HCT116 (cell line): ENCODE measurements around the gene MCCD1.

Experiments used
- CEBPB ChIP-seq: IDR thresholded peaks from 2 replicates; pipeline ENCODE4 v1.6.1; 2012; ENCODE audit warnings: low read depth
- EZH2 ChIP-seq: fragments of 200-600 bp; sonication (generic); IDR thresholded peaks from 2 replicates; pipeline ENCODE4 v1.6.1; 2017; ENCODE audit warnings: antibody characterized with exemption, mixed run types
- EZH2phosphoT487 ChIP-seq: fragments of 200-600 bp; IDR thresholded peaks from 2 replicates; pipeline ENCODE4 v1.6.1; 2018; ENCODE audit warnings: antibody characterized with exemption, borderline replicate concordance
- JUND ChIP-seq: IDR thresholded peaks from 2 replicates; pipeline ENCODE4 v1.6.1; 2012
- POLR2A ChIP-seq: IDR thresholded peaks from 2 replicates; pipeline ENCODE4 v1.7.0; 2011; ENCODE audit warnings: borderline replicate concordance; ENCODE audit not compliant: insufficient read depth, insufficient read length; ENCODE audit errors: extremely low read depth
- RAD21 ChIP-seq: IDR thresholded peaks from 2 replicates; pipeline ENCODE4 v1.6.1; 2012; ENCODE audit warnings: low read depth, mild to moderate bottlenecking
- SP1 ChIP-seq: IDR thresholded peaks from 2 replicates; pipeline ENCODE4 v1.6.1; 2012; ENCODE audit warnings: low read depth
- SRF ChIP-seq: IDR thresholded peaks from 2 replicates; pipeline ENCODE4 v1.6.1; 2012; ENCODE audit warnings: low read depth
- YY1 ChIP-seq: IDR thresholded peaks from 2 replicates; pipeline ENCODE4 v1.6.1; 2011; ENCODE audit warnings: low read length, low read depth, moderate library complexity, mild to moderate bottlenecking; ENCODE audit not compliant: insufficient replicate concordance; ENCODE audit errors: extremely low read depth
- ZFX ChIP-seq: fragments of 450-650 bp; IDR thresholded peaks from 2 replicates; pipeline ENCODE4 v1.6.1; 2017
- TF ChIP-seq, protein P1 (sequence below), 3 experiments: fragments of 200-600 bp in 1 of 3; sonication (generic) in 1 of 3; IDR thresholded peaks in 2 of 3; conservative IDR thresholded peaks in 1 of 3; 2 replicates each; pipeline ENCODE4 v1.5.1; 2012 to 2017; ENCODE audit warnings: low read depth in 2 of 3, low read length in 2 of 3, antibody characterized with exemption in 1 of 3, borderline replicate concordance in 1 of 3, control low read depth in 1 of 3, mild to moderate bottlenecking in 1 of 3, mixed read lengths in 1 of 3, mixed run types in 1 of 3, moderate library complexity in 1 of 3; ENCODE audit not compliant: insufficient read depth in 1 of 3
- TF ChIP-seq, protein P2 (sequence below): IDR thresholded peaks from 2 replicates; pipeline ENCODE4 v1.6.1; 2011; ENCODE audit warnings: mild to moderate bottlenecking, low read length, moderate library complexity; ENCODE audit not compliant: insufficient replicate concordance; ENCODE audit errors: extremely low read depth
- TF ChIP-seq, protein P3 (sequence below): IDR thresholded peaks from 2 replicates; pipeline ENCODE4 v1.6.1; 2012
- TF ChIP-seq, protein P4 (sequence below): IDR thresholded peaks from 2 replicates; pipeline ENCODE4 v1.6.1; 2012; ENCODE audit warnings: low read depth

DNA sequence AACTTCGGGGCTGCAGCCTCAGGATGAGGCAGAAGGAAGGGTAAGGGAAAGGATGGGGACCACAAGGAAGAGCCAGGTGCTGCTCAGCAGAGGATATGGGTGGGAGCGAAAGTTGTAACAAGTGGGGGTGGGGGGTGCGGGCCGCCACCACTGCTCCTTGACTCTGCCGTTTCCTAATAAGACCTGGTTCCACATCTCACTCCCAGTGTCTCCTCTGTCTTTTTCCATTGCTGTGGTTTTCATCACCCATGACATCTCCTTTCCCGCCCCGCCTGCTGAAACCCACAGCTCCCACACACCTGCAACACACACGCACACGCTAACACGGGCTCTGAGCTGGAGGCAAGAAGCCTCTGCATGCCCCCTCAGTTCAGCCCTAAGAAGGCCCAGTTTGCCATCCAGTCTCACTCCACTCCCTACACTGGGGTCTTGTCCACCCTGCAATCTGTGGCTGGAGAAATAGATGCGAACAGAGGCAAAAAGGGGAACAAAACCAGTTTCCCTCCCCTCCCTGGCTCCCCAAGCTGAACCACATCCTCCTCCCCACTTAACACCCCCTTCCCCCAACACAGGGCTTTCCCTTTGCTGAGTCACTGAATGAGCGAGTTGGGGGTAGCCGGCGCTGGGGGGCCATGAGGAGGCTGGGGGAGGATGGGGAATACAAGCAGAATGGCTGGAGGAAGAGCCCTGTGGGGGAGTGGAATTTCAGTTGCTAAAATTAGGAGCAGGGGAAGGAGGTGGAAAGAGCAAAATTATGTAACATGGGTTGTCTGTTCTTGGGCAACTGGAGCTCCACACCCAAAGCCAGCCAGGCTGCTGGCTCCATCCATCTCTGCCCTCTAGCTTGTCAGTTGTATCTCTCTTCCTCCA lies 30.1 kb downstream of the MCCD1 start:
- TF ChIP-seq, protein P1, sequence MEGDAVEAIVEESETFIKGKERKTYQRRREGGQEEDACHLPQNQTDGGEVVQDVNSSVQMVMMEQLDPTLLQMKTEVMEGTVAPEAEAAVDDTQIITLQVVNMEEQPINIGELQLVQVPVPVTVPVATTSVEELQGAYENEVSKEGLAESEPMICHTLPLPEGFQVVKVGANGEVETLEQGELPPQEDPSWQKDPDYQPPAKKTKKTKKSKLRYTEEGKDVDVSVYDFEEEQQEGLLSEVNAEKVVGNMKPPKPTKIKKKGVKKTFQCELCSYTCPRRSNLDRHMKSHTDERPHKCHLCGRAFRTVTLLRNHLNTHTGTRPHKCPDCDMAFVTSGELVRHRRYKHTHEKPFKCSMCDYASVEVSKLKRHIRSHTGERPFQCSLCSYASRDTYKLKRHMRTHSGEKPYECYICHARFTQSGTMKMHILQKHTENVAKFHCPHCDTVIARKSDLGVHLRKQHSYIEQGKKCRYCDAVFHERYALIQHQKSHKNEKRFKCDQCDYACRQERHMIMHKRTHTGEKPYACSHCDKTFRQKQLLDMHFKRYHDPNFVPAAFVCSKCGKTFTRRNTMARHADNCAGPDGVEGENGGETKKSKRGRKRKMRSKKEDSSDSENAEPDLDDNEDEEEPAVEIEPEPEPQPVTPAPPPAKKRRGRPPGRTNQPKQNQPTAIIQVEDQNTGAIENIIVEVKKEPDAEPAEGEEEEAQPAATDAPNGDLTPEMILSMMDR (IDR thresholded peaks at IDR 0.05 in 2 of 3, conservative IDR thresholded peaks at IDR 0.05 in 1 of 3; ENCODE audit: borderline replicate concordance in 1 of 3, insufficient read depth in 1 of 3, low read depth in 2 of 3, low read length in 2 of 3) = no peak
- TF ChIP-seq SP1 (no peak), SRF (no peak), EZH2 (no peak), POLR2A (no peak), CEBPB (no peak), RAD21 (no peak), EZH2phosphoT487 (no peak), YY1 (no peak), ZFX (no peak), JUND (no peak)
- TF ChIP-seq, protein P2, sequence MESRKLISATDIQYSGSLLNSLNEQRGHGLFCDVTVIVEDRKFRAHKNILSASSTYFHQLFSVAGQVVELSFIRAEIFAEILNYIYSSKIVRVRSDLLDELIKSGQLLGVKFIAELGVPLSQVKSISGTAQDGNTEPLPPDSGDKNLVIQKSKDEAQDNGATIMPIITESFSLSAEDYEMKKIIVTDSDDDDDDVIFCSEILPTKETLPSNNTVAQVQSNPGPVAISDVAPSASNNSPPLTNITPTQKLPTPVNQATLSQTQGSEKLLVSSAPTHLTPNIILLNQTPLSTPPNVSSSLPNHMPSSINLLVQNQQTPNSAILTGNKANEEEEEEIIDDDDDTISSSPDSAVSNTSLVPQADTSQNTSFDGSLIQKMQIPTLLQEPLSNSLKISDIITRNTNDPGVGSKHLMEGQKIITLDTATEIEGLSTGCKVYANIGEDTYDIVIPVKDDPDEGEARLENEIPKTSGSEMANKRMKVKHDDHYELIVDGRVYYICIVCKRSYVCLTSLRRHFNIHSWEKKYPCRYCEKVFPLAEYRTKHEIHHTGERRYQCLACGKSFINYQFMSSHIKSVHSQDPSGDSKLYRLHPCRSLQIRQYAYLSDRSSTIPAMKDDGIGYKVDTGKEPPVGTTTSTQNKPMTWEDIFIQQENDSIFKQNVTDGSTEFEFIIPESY = no peak
- TF ChIP-seq, protein P3, sequence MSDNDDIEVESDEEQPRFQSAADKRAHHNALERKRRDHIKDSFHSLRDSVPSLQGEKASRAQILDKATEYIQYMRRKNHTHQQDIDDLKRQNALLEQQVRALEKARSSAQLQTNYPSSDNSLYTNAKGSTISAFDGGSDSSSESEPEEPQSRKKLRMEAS = no peak
- TF ChIP-seq, protein P4, sequence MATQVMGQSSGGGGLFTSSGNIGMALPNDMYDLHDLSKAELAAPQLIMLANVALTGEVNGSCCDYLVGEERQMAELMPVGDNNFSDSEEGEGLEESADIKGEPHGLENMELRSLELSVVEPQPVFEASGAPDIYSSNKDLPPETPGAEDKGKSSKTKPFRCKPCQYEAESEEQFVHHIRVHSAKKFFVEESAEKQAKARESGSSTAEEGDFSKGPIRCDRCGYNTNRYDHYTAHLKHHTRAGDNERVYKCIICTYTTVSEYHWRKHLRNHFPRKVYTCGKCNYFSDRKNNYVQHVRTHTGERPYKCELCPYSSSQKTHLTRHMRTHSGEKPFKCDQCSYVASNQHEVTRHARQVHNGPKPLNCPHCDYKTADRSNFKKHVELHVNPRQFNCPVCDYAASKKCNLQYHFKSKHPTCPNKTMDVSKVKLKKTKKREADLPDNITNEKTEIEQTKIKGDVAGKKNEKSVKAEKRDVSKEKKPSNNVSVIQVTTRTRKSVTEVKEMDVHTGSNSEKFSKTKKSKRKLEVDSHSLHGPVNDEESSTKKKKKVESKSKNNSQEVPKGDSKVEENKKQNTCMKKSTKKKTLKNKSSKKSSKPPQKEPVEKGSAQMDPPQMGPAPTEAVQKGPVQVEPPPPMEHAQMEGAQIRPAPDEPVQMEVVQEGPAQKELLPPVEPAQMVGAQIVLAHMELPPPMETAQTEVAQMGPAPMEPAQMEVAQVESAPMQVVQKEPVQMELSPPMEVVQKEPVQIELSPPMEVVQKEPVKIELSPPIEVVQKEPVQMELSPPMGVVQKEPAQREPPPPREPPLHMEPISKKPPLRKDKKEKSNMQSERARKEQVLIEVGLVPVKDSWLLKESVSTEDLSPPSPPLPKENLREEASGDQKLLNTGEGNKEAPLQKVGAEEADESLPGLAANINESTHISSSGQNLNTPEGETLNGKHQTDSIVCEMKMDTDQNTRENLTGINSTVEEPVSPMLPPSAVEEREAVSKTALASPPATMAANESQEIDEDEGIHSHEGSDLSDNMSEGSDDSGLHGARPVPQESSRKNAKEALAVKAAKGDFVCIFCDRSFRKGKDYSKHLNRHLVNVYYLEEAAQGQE = no peak
